GM21737 (cell line): Measurements from ENCODE around the gene PLA2G3.
A peak's percentile ranks its signal among the peaks of the same experiment; 100 is the strongest.
"Not testable (repeated sequence)": the region's sequence is repeated elsewhere in the genome, so short reads cannot be mapped to it uniquely, and the experiment has no call there.

Experiments used
- ATAC-seq: cut with Tn5 transposase; IDR thresholded peaks from one replicate; pipeline ENCODE4 v1.9.1; 2021; ENCODE audit warnings: mild to moderate bottlenecking, moderate library complexity; ENCODE audit not compliant: unreplicated experiment

Gene PLA2G3, protein sequence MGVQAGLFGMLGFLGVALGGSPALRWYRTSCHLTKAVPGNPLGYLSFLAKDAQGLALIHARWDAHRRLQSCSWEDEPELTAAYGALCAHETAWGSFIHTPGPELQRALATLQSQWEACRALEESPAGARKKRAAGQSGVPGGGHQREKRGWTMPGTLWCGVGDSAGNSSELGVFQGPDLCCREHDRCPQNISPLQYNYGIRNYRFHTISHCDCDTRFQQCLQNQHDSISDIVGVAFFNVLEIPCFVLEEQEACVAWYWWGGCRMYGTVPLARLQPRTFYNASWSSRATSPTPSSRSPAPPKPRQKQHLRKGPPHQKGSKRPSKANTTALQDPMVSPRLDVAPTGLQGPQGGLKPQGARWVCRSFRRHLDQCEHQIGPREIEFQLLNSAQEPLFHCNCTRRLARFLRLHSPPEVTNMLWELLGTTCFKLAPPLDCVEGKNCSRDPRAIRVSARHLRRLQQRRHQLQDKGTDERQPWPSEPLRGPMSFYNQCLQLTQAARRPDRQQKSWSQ

DNA sequence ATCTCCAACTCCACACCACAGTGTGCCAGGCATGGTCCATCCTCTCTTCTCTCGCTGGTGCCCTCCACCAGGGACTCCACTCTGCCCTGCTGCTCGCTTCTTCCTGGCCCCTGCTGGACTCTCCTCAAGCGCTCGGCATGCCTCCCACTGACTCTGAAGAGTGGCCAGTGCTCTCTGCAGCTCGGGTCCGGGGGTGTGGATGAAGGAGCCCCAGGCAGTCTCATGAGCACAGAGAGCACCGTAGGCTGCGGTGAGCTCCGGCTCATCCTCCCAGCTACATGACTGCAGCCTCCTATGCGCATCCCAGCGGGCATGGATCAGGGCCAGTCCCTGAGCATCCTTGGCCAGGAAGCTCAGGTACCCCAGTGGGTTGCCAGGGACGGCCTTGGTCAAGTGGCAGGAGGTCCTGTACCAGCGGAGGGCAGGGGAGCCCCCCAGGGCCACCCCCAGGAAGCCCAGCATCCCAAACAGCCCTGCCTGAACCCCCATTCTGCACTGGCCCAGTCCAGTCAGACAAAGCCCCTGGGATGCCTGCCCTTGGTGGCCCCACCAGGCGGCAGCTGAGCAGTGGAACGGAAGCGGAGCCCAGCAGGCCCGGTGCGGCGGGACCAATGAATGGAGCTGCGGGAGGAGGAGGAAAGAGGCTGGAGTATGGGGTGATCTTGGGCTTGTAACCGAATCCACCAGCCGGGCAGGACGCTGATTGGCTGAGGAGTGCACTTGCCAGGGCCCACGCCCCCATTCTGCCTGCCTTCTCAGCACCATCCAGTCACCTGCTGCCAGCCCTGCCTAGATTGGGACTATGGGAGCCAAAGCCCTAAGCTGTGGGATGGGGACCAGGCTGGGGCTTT is at the start of gene PLA2G3:
Gene PLA2G3, minus strand, starts transcription at position 643 of the 851 bp plus-strand sequence. Its CDS starts 154 bp downstream, at position 489.
- ATAC-seq = no peak

DNA sequence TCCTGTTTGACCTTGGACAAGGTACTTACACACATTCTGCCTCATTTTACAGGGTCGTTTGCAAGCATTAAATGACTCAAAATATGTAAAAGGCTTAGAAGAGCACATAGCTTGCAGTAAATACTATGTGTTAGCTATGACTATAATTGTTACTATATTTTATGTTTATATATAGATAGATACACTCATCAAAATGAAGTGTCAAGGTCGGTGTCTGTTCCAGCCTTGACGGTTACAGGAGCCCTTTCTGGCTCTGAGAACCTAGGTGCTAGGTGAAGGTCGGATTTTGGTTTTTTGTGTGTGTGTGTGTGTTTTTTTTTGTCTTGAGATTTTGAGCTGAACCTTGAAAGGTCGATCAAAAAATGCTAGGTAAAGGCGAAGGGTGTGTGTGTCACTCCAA is 47.3 kb upstream of the PLA2G3 start:
- ATAC-seq = no peak

DNA sequence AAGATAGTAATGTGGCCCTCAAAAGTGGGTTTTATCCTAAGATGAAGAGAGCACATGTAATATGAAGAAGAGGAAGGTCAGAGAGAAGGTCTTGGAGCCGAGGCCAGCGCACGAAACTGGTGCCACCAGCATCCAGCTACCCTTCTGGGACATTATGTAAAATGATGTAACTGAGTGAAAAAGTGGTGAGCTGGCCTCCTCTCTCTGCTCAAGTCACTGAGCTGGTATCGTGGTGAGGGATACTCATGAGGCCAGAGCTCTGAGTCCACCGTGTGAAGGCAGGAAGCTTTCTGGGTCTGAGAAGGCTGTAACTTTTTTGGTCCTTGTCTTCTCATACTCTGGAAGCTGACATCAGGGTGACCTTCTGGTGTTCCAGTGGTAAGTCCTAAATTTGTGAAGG is 44.7 kb upstream of the PLA2G3 start:
- no peak for ATAC-seq

DNA sequence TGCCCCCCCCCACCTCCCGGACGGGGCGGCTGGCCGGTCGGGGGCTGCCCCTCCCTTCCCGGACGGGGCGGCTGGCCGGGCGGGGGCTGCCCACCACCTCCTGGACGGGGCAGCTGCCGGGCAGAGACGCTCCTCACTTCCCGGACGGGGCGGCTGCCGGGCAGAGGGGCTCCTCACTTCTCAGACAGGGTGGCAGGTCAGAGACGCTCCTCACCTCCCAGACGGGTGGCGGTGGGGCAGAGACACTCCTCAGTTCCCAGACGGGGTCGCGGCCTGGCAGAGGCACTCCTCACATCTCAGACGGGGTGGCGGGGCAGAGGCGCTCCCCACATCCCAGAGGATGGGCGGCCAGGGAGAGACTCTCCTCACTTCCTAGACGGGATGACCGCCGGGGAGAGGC is 43.7 kb upstream of the PLA2G3 start:
- no peak for ATAC-seq

DNA sequence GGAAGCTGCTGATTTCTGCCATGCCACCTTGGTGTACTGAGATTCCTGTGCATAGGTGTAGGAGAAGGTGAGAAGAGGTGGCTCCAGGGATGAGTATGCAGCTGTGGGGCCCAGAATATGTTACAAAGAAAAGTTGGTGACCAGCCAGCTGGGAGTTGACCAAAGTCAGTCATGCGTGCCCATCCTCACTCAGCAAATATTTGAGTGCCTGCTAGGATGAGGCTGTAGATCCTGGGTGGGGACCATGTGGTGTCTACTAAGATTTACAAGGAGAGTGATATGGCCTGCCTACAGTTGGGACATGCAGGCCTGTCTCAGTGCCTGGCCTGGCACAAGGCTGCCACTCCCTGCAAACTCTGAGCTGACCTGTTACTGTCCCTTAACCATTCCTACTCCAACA is 39.0 kb upstream of the PLA2G3 start:
- ATAC-seq = no peak

DNA sequence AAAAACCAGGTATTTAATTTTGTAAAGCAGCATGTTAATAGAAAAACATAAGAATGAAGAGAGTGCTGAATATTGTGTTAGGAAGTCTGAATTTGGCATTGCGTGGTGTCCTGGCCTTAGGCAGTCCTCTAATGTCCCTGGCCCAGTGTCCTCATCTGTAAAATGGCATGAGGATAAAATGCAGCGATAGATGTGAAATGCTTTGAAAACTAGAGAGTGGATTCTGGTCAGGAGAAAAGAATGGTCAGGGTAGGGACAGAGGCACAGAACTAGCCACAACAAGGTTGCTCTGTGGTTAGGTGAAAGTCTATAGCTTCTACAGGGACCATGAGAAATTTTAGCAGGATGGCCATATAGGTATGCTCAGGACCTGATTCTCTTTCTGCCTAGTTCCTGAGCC is 38.6 kb upstream of the PLA2G3 start:
- no peak for ATAC-seq

DNA sequence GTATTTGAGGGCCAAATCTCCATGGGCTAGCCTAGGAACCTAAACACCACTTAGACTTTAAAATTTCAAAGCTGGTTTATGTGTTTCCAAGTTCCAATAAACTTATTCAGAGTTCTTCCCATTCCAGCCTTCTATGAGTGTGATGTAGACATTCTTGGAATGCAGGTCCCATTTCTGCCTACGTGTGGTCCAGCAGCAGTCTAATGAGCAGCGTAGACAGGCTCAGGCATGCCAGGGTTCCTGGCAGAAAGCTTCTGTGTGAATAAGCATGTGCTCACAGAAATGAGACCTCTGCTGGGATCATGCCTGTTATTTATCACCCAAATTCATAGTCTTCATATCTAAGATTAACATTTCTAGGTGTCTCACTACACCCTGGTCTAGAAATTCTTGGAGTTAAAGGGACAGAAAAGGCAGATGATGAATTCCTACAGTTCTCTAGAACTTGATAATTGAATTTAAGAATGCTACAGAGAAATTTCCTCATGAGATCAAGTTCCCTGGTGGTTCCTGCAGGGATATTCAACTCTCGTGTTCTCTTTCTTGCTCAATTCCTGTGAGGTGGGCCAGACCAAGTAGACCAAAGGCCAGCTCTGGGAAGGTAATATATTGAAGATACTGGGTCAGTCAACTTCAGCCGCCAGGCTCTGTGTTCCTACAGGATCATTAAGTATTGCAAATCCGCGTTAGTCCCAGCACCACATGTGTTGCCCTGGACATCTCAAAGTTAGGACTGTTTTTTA is 37.3 kb upstream of the PLA2G3 start:
- no peak for ATAC-seq

DNA sequence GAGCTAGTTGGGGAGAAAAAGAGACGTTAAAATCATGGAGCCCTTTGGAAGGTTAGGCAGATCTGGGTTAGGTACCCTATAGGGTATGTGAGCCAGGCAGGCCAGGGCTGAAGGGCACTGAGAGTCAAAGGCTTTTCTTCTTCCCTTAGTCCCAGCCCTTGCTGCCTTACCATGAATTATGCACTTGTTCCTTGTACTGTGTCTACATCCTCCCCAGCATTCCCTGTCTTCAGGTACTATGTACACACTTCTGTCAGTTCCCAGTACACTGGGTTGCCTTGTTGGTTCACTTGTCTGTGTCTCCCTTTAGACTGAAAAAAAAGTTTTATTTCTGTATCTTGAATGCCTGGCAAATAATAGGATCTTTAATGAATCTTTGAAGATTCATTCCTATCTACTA is 36.6 kb upstream of the PLA2G3 start:
- no peak for ATAC-seq

DNA sequence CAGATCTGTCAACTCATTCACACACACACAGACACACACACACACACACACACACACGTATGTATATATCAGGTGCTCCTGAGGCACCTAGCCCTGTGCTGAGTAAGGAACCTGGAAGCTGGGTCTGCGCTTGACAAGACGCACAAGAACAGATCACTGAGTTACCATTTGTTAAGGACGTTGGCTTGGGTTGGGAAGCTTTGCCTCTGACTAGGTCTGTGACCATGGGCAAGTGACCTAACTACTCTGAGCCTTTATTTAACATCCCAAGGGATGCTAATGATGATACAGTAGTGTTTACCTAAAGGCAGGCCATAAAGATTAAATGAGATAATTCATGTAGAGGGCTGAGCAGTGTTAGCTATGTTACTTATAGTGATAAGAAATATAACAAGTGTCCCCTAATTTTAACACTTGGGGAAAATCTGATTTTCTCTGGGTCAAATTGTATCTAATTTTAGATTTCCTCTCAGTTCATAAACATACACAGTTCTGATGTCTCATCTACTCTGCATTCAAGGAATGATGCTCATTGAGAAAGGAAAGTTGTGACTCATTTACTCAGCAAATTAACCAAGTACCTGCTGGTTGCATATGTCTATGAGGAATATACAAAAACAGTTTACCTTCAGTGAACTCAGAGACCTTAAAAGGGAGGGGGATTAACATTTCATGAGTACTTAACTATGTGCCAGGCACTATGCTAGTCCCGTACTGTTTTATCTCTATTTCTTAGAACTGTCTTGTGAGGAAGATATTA is 33.3 kb upstream of the PLA2G3 start:
- no peak for ATAC-seq

DNA sequence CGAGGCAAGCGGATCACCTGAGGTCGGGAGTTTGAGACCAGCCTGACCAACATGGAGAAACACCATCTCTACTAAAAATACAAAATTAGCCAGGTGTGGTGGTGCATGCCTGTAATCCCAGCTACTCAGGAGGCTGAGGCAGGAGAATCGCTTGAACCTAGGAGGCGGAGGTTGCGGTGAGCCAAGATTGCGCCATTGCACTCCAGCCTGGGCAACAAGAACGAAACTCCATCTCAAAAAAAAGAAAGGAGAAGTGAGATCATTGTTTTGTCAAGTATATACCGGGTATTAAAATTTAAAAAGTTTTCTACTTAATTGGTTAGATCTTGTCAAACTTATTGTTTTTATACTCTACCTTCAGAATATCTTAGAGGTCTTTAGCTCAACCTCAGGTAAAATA is 31.4 kb upstream of the PLA2G3 start:
- not testable (repeated sequence) for ATAC-seq

DNA sequence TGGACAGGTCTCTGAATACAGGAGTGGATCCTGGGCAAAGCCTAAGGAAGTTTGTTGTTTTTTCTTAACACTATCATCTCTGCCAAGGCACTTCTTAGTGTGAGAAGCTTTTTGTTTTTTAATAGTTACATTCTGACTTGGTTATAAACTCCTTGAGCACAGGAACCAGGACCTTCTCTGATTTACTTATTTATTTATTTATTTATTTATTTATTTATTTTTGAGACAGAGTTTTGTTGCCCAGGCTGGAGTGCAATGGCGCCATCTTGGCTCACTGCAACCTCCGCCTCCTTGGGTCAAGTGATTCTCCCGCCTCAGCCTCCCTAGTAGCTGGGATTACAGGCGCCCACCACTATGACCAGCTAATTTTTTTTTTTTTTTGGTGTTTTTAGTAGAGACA is 30.7 kb upstream of the PLA2G3 start:
- ATAC-seq = no peak

DNA sequence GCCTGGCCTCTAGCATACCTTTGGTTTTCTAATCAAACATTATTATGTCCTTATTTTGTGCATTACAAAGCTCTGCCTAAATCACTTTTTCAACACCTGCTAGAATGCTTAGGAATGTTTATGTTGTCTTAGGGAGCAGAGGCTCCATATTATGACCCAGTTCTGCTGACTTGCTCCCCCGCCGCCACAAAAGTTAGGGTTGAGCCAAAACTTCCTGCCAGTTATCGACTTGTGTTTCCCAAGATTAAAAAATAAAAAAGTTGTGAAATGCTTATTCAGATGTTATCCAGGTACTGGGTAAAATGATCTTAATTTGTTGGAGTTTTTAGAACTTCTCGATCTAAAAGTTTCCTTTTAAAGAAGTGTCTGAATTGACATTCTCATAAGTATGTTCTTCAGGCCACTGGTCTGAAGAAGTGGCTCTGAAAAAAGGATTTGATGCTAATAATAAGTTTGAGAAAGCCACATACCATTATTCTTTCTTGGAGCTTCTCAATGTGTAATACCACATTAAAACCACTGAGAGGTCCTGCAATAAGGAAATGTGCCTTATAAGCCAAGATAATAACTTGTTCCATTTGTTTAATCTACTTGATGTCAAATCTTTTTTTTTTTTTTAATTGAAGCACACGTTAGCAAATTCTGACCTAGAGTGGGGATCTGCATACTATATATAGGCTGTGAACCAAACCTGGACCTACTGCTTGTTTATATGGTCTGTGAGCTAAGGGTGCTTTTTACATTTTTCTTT is 21.9 kb upstream of the PLA2G3 start:
- no peak for ATAC-seq

DNA sequence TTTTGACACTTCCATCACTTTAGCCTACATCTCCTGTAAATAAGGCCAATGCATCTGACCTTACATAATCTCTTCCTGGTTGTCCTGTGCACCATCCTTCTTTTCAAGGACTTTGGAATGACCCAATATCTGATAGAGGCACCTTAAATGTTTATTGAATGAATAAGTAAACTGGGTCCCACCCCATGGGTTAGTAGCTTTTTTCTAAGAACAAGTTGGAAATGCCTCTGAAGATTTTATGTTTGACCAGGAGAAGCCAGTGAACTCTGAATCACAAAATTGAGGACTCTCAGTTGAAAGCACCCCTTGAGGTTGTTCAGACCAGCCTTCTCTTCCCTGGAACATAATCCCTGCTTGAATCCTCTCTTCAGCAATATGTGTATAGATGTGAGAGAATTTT is 21.1 kb upstream of the PLA2G3 start:
- ATAC-seq = no peak

DNA sequence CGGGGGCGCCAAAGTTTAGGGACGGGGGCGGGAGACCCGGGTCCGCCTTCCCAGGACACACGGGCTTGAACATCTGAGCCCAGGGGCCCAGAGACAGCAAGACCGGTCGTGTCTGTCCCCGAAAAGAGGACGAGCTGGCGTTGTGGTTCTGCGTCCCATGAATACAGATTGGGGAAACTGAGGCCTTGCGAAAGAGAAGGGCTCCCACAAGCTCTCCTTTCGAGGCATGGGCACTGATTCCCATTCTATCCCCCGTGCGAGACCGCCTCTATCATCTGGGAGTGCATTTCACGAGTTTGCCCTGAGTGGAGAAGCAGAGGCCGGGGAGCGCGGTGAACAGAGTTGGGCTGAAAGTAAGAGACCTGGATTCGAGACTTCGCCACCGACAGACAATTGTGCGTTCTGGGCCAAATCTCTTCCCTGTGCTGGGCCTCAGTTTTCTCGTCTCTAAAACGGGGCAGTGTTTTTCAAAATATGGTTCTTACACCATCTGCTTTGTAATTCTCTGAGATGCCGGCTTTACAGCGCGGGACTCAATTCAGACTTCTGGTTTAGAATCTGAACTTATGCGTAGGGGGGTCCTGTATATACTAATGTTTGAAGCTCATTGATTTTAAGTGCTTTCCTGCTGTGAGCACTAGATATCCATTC is 20.1 kb upstream of the PLA2G3 start:
- ATAC-seq = peak; percentile 26

DNA sequence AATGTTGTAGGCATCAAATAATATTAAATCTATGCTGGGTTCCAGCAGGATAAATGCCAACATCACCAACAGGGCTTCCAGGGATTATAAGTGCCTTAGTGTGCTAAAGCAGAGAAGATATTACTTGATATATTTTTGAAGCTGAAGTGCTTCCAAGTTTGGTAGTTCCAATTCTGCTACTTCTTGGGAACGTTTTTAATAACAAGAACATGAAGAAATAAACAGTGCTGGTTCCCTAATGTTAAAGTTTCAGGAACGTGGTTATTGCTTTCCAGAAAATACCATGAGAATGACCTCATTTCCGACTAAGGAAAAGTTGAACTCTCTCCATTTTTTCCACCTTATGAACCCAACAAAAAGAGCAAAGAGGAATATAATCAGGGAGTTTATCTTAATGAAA is 15.1 kb upstream of the PLA2G3 start:
- no peak for ATAC-seq

DNA sequence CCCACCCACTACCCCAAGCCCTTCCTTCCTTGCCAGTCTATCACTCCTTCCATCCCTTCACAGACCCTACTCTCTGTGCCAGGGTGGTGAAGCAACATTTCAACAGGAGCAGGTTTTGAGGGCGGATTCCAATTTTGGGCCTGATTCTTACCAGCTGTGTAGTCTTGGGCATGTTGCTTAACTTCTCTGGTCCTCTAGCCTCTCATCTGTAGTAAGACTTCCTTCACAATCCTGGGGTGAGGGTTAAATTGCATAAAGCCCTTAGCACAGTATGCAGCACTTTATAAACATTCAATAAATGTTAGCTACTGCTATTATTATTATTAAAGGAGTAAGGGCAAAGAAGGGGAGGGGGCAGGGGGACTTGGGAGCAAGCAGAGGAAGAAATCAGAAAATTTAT is 14.7 kb upstream of the PLA2G3 start:
- no peak for ATAC-seq

DNA sequence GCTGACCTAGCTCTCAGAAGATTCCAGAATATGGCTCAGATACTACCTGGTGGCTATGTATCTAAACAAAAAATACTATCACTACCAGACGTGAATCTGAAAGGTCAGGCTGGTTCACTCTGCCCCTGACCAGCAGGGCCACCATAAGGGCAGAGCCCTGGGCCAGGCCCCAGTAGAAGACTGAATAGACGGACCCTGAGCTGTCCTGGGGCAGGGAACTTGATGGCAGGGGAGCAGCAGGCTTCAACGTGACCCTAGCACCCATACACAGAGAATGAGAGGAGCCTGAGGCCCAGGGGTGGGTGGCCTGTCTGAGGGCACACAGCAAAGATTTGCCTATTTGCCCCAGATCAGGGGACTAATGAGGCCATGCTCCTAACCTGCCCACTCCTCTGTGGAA is 13.0 kb upstream of the PLA2G3 start:
- no peak for ATAC-seq

DNA sequence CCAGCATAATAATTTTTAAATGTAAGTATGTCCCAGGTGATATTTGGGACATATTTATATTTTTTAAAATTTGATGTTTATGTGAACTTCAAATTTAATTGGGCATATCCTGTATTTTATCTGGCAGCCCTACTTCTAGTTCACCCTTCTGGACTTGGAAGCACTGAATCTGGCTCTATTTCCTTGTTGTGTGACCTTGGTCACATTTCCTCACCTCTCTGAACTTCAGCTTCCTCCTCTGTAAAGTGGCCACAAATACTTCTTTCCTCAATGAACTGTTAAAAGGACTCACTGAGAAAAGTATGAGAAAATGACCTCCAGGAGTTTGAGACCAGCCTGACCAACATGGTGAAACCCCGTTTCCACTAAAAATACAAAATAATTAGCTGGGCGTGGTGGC is 11.6 kb upstream of the PLA2G3 start:
- no peak for ATAC-seq

DNA sequence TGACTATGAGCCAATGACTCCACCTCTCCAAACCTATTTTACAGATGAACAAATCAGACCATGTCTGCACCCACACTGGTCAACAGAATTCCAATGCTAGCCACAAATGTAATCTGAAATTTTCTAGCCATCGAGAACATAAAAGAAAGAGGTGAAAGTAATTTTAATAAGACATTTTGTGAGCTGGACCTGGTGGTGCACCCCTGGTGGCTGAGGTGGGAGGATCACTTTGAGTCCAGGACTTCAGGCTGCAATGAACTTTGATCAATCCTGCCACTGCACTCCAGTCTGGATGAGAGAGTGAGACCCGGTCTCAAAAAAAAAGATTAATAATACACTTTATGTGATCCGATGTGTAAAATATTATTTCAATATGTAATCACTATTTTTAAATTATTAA is 10.3 kb upstream of the PLA2G3 start:
- no peak for ATAC-seq
